8988T (cell line): ENCODE data around the gene SKI.

Experiments used
- DNase-seq: peaks from one replicate; pipeline ENCODE4 v3.0.0; 2011

SKI gene

GRCh38 chr1:2210786-2211185, 17.3 kb upstream of the SKI start:
- no peak for DNase-seq

GRCh38 chr1:2212274-2212531, 15.9 kb upstream of the SKI start:
- DNase-seq, result no peak

- peak; percentile 80 for DNase-seq
Observed at GRCh38 chr1:2212532-2213491, 15.3 kb upstream of the SKI start.

GRCh38 chr1:2213576-2214505, 14.3 kb upstream of the SKI start:
- no peak for DNase-seq

- DNase-seq, result no peak
Observed at GRCh38 chr1:2214541-2215241, 13.4 kb upstream of the SKI start.

GRCh38 chr1:2215329-2215728, 12.8 kb upstream of the SKI start:
- DNase-seq, result no peak

GRCh38 chr1:2215909-2216766, 12.0 kb upstream of the SKI start:
- no peak for DNase-seq

GRCh38 chr1:2216767-2217058, 11.4 kb upstream of the SKI start:
- no peak for DNase-seq

- no peak for DNase-seq
Observed at GRCh38 chr1:2221271-2221670, 6.8 kb upstream of the SKI start.

GRCh38 chr1:2224170-2224584, 3.9 kb upstream of the SKI start:
- no peak for DNase-seq

- DNase-seq, result no peak
Observed at GRCh38 chr1:2224631-2225428, 3.3 kb upstream of the SKI start.

- no peak for DNase-seq
Observed at GRCh38 chr1:2226525-2227345, 1.4 kb upstream of the SKI start.

GRCh38 chr1:2227346-2228156, 568 bp upstream of the SKI start:
- DNase-seq, result peak; percentile 99

- no peak for DNase-seq
Observed at GRCh38 chr1:2228694-2229036, 546 bp downstream of the SKI start.

GRCh38 chr1:2229037-2229864, 1.1 kb downstream of the SKI start:
- DNase-seq, result no peak

- DNase-seq, result no peak
Observed at GRCh38 chr1:2229911-2230731, 2.0 kb downstream of the SKI start.

GRCh38 chr1:2230781-2231531, 2.8 kb downstream of the SKI start:
- DNase-seq, result no peak
